ENCODE measurements around the gene CTNNB1.

- no peak for TF ChIP-seq YY1 (IDR thresholded peaks at IDR 0.05)
- TF ChIP-seq RXRA (IDR thresholded peaks at IDR 0.05), result no peak
- TF ChIP-seq CTCF (IDR thresholded peaks at IDR 0.05; ENCODE audit: low read depth, low read length, missing input control), result no peak
Observed at GRCh38 chr3:41198526-41198925, 779 bp upstream of the CTNNB1 start.
